Activated CD8-positive, alpha-beta memory T cell treated with anti-CD3 and anti-CD28 coated beads for 1 hour (primary cell): Measurements from ENCODE around the gene CHST7.

Source experiments
- DNase-seq, 2 donors: peaks; one replicate each; pipeline ENCODE4 v3.0.0-alpha.2; 2020; ENCODE audit warnings: low read depth in 1 of 2; ENCODE audit errors: extremely low read depth in 1 of 2

Gene CHST7

GRCh38 chrX:46572340-46572936 is 1.1 kb upstream of the CHST7 start:
- no peak for DNase-seq

- peak; percentile 18 to 39 for DNase-seq
Observed at GRCh38 chrX:46573892-46574773, 568 bp downstream of the CHST7 start.

GRCh38 chrX:46574774-46575381 is 1.3 kb downstream of the CHST7 start:
- peak in 1 of 2 donors; percentile 11 for DNase-seq

GRCh38 chrX:46575586-46575985 is 2.0 kb downstream of the CHST7 start:
- DNase-seq: no peak

- no peak for DNase-seq
Observed at GRCh38 chrX:46575991-46576392, 2.4 kb downstream of the CHST7 start.

- no peak for DNase-seq
Observed at GRCh38 chrX:46576458-46576857, 2.9 kb downstream of the CHST7 start.

- no peak for DNase-seq
Observed at GRCh38 chrX:46577221-46578005, 3.8 kb downstream of the CHST7 start.

DNA sequence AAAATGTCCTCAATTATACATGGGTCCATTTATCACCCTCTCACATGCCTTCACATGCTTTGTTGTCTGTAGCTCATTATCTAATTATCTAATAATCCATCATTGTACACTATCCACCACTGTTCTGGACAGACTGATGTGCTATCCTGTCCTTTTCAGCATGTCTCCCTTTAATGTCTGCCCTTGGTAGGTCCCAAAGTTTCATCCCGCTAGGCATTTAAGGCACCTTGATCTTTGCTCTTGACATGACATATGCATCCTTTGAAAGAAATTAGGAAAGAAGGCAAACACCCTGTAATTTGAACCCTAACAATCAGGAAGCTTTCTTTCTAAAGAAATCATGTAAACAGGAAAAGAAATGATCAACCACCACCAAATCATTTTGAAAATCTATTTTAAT is 5.7 kb downstream of the CHST7 start:
- DNase-seq: no peak

- no peak for DNase-seq
Observed at GRCh38 chrX:46580613-46581012, 7.0 kb downstream of the CHST7 start.

DNA sequence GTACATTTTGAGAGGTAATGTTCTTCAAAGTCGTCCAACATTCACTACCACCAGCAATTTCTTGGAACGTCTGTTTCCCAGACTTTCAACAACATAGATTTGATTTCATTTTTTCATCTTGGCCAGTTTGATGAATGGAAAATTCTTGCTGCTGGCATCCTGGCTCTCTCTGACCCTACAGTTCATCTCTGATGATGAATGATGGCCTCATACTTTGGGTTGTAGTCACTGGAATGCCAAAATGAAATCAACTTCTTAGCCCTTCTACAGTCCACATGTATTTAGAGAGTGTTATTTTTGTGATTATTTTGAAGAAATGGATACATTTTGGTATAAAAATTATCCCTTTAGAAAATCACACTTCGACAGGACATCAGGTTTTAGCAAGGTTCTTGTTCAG is 8.8 kb downstream of the CHST7 start:
- no peak for DNase-seq

DNA sequence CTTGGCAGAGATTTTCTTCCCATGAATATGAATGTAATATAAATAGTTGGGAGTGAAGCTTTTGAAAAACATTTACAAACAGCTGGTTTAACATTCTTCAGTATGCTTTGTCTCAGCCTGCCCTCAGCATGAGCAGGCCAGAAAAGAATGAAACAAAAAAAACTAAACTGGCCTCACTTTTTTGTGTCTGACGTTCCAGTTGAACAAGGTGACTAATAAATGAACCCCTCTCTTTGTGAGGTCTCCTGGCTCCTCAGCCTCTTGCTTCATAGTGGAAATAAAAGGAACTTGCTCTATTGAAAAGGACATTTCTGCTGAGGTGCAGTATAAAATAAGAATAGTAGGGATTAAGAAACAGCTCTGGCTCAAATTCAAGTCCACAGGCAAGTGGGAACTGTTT is 9.4 kb downstream of the CHST7 start:
- no peak for DNase-seq

- DNase-seq: no peak
Observed at GRCh38 chrX:46584736-46585135, 11.2 kb downstream of the CHST7 start.

GRCh38 chrX:46587158-46587557 is 13.6 kb downstream of the CHST7 start:
- no peak for DNase-seq

DNA sequence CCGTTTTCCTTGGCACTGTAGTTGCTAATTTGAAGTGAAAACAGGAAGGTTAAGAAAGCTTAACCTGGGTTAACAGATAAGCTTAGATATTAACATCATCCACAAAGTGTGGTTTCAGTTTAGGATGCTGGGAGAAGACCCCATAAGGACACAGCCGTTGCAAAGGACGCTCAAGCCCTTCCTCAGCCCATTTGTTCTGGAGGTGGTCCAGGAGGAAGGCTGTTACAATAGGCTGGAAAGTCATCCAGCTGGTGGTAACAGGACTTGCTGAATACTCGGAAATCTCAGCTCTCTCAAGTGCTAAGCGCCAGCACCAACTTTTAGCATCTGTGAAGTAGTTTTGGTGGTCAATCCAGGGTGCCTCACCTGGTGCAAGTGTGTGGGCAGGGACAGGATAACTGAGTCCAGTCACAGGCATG is 14.2 kb downstream of the CHST7 start:
- no peak for DNase-seq

DNA sequence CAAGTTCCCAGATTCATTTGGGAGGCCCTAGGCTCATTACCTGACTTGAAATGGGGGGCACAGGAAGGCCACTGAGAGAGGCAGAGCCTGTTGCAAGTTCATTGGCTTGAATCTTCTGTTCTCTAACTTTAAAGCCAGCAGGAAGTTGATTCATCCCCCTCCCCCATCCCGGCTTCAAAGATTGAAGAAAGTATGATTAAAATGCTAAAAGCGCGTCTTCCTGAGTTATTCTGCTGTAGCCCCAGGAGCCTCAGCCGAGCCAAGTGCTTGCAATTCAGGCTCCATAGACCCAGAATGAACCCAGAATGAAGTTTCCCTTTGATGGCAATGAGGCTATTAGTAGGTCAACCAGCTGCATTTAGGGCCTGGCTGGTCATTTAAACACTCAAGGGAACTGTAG is 14.7 kb downstream of the CHST7 start:
- DNase-seq: peak in 1 of 2 donors; percentile 10

DNA sequence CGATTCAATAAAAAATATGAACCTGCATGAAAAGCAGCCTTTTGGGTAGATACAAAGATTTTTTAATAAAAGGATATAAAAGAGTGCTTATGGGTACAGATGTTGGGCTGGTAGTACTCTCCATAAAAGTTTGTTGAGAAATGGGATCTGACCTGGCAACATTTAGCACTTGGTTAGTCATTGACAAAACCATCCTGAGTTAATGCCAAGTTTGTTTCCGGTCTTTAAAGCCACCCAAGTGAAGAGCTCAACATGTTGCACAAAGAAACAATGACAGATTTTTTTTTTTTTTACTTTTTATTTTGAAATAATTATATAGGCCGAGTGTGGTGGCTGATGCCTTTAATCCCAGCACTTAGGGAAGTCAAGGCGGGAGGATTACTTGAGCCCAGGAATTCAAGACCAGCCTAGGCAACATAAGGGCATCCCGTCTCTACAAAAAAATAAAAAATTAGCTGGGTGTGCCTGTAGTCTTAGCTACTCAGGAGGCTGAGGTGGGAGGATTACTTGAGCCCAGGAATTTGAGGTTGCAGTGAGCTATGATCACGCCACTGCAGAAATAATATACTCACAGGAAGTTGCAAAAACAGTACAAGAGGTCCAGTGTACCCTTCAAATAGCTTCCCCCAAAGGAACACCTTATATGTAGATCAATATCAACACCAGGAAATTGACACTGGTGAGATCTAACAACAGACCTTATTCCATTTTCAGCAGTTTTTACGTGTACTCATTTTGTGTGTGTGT is 16.6 kb downstream of the CHST7 start:
- no peak for DNase-seq

- no peak for DNase-seq
Observed at GRCh38 chrX:46595084-46595483, 21.5 kb downstream of the CHST7 start.

GRCh38 chrX:46597208-46597607 is 23.6 kb downstream of the CHST7 start:
- DNase-seq: no peak

GRCh38 chrX:46597771-46598170 is 24.2 kb downstream of the CHST7 start:
- no peak for DNase-seq

- no peak for DNase-seq
Observed at GRCh38 chrX:46599051-46599560, 25.5 kb downstream of the CHST7 start.
